Osteocyte (in vitro differentiated cells): ENCODE measurements around the gene CCNT2. TPM values are rescaled to one million over a fixed set of nuclear protein-coding genes. Genes with fewer than 3 reads are reported as not detected.

ENCODE experiments used
- DNase-seq: peaks from one replicate; pipeline ENCODE4 v3.0.0; 2021; ENCODE audit warnings: mixed read lengths; ENCODE audit not compliant: unreplicated experiment; ENCODE audit errors: extremely low spot score
- H3K27ac Mint-ChIP-seq: one replicate; pipeline ENCODE4 v1.8.0; 2021; ENCODE audit warnings: mild to moderate bottlenecking, mixed read lengths; ENCODE audit not compliant: unreplicated experiment
- H3K27me3 Mint-ChIP-seq: one replicate; pipeline ENCODE4 v1.8.0; 2021; ENCODE audit warnings: mixed read lengths; ENCODE audit not compliant: unreplicated experiment
- H3K36me3 Mint-ChIP-seq: one replicate; pipeline ENCODE4 v1.8.0; 2021; ENCODE audit warnings: mixed read lengths; ENCODE audit not compliant: unreplicated experiment
- H3K4me1 Mint-ChIP-seq: one replicate; pipeline ENCODE4 v1.8.0; 2021; ENCODE audit warnings: mixed read lengths; ENCODE audit not compliant: unreplicated experiment
- H3K4me3 Mint-ChIP-seq: one replicate; pipeline ENCODE4 v1.8.0; 2021; ENCODE audit warnings: mild to moderate bottlenecking, moderate library complexity, mixed read lengths; ENCODE audit not compliant: unreplicated experiment
- H3K9me3 Mint-ChIP-seq: one replicate; pipeline ENCODE4 v1.8.0; 2021; ENCODE audit warnings: mixed read lengths; ENCODE audit not compliant: unreplicated experiment
- CTCF ChIP-seq: fragments of 200-600 bp; sonication (generic); IDR thresholded peaks from 2 replicates; pipeline ENCODE4 v1.5.0; 2021; ENCODE audit warnings: antibody characterized with exemption, mild to moderate bottlenecking, moderate library complexity
- total RNA-seq: library from RNA; stranded (reverse); gene quantifications from 2 replicates; pipeline ENCODE4 v1.2.1, GENCODE V29; 2021

Gene CCNT2
- total RNA-seq, 1 donor from 2014 or later, result 33.0 TPM

- Mint-ChIP-seq H3K27ac (no peak overlapping the region), H3K27me3 (no peaks in the 10 kb centered on the region), H3K9me3 (no peaks in the 10 kb centered on the region), H3K4me3 (no peak overlapping the region), H3K36me3 (peaks cover 28% of the 10 kb centered on the region), H3K4me1 (no peaks in the 10 kb centered on the region)
- no peak for DNase-seq
- TF ChIP-seq CTCF, result no peak
Measured at GRCh38 chr2:134946073-134946472, 27.5 kb downstream of the CCNT2 start.

GRCh38 chr2:134949981-134950708, 31.5 kb downstream of the CCNT2 start:
- H3K4me3 Mint-ChIP-seq, result no peak overlapping the region
- H3K9me3 Mint-ChIP-seq, result no peaks in the 10 kb centered on the region
- TF ChIP-seq CTCF, result no peak
- peaks cover 6% of the 10 kb centered on the region for H3K4me1 Mint-ChIP-seq
- no peaks in the 10 kb centered on the region for H3K27me3 Mint-ChIP-seq
- no peak overlapping the region for H3K27ac Mint-ChIP-seq
- peaks cover 48% of the 10 kb centered on the region for H3K36me3 Mint-ChIP-seq
- no peak for DNase-seq

- no peak for DNase-seq
- Mint-ChIP-seq H3K9me3 (no peaks in the 10 kb centered on the region), H3K27me3 (no peaks in the 10 kb centered on the region), H3K4me3 (no peak overlapping the region), H3K27ac (no peak overlapping the region), H3K36me3 (peaks cover 46% of the 10 kb centered on the region), H3K4me1 (peaks cover 6% of the 10 kb centered on the region)
- TF ChIP-seq CTCF, result no peak
Measured at GRCh38 chr2:134950886-134951285, 32.3 kb downstream of the CCNT2 start.

GRCh38 chr2:134952608-134953007, 34.0 kb downstream of the CCNT2 start:
- no peak for TF ChIP-seq CTCF
- Mint-ChIP-seq H3K9me3 (no peaks in the 10 kb centered on the region), H3K4me1 (peaks cover 6% of the 10 kb centered on the region), H3K27ac (no peak overlapping the region), H3K4me3 (no peak overlapping the region), H3K27me3 (no peaks in the 10 kb centered on the region), H3K36me3 (peaks cover 46% of the 10 kb centered on the region)
- DNase-seq, result no peak

- Mint-ChIP-seq H3K4me1 (peaks cover 6% of the 10 kb centered on the region), H3K27me3 (no peaks in the 10 kb centered on the region), H3K4me3 (no peak overlapping the region), H3K27ac (no peak overlapping the region), H3K36me3 (peaks cover 39% of the 10 kb centered on the region), H3K9me3 (no peaks in the 10 kb centered on the region)
- no peak for TF ChIP-seq CTCF
- DNase-seq, result no peak
Measured at GRCh38 chr2:134954065-134954464, 35.4 kb downstream of the CCNT2 start.
